HFF-Myc (cell line): ENCODE results near the gene TSKU.

Experiments used
- DNase-seq: peaks from one replicate; pipeline ENCODE4 v3.0.0-alpha.2; 2011; ENCODE audit warnings: low read depth; ENCODE audit errors: extremely low read depth
- H3K4me3 ChIP-seq: replicated peaks from 2 replicates; pipeline ENCODE4 v1.5.1; 2011; ENCODE audit warnings: low read depth, mild to moderate bottlenecking, control low read depth, low read length
- TF ChIP-seq, protein P1 (sequence below): IDR thresholded peaks from 2 replicates; pipeline ENCODE4 v1.5.1; 2012; ENCODE audit warnings: mild to moderate bottlenecking, low read depth, low read length, control low read depth; ENCODE audit errors: missing control alignments

TSKU gene

DNA sequence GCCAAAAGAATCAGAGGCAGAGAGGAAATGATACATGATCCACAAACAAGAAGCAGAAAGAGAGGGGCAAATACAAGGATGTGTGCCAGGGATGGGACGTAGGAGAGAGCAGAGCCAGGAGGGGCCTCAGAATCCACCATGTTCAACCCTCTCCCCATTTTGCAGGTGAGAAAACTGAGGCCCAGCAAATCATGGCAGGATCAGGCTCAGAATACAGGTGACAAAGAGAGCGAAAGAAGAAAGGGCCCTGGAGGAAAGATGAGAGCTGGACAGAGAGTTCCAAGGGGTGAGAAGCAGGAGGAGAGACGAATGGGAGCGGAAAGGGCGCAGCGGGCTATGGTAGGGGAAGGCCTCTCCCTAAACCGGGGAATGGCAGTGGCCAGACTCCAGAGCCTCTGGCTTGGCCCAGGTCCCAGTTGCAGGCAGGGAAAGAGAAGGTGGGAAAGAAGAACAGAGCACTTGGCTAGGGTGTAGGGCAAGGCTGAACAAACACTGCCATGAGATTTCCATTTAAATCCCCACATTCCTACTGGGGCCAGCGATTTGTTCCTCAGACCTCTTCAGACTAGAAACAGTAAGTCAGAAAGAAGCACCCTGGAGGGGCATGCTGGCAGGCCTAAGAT, 44.4 kb upstream of the TSKU start:
- no peak overlapping the region for H3K4me3 ChIP-seq
- no peak for DNase-seq
- TF ChIP-seq, protein P1, sequence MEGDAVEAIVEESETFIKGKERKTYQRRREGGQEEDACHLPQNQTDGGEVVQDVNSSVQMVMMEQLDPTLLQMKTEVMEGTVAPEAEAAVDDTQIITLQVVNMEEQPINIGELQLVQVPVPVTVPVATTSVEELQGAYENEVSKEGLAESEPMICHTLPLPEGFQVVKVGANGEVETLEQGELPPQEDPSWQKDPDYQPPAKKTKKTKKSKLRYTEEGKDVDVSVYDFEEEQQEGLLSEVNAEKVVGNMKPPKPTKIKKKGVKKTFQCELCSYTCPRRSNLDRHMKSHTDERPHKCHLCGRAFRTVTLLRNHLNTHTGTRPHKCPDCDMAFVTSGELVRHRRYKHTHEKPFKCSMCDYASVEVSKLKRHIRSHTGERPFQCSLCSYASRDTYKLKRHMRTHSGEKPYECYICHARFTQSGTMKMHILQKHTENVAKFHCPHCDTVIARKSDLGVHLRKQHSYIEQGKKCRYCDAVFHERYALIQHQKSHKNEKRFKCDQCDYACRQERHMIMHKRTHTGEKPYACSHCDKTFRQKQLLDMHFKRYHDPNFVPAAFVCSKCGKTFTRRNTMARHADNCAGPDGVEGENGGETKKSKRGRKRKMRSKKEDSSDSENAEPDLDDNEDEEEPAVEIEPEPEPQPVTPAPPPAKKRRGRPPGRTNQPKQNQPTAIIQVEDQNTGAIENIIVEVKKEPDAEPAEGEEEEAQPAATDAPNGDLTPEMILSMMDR: no peak

DNA sequence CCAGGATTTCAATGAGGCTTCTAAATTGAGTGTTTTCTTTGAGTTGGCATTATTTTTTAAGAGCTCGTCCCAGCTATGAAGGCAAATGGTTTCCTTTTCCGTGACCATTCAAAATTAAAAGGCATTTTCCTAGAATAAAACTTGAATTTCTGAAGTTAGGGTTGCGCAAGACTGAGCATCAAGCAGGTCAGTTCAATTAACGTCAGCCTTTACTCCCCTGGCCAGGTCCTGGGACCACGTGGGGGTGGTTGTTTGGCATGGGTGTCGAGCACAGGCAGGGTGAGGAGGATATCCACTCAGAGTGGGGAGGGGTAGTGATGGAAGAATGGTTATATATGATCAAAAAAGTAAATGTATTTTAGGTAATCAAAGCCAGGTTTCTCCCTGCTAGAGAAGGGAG, 43.4 kb upstream of the TSKU start:
- TF ChIP-seq, protein P1: no peak
- H3K4me3 ChIP-seq: no peak overlapping the region
- no peak for DNase-seq

DNA sequence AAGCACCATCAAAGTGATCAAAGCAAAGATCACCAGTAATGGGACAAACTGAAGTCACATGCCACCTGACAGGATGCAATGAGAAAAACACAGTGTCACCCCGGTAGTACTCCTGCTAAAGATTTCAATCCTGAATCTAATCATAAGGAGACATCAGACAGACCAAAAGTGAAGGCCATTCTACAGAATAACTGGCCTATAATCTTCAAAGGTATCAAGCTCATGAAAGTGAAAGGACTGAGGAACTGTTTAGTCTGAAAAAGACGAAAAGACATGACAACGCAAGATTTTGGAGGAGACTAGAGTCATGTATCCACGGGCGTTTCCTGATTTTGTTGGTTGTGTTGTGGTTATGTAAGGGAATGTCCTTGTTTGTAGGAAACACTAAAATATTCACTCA, 42.4 kb upstream of the TSKU start:
- TF ChIP-seq, protein P1: no peak
- DNase-seq: no peak
- no peak overlapping the region for H3K4me3 ChIP-seq

DNA sequence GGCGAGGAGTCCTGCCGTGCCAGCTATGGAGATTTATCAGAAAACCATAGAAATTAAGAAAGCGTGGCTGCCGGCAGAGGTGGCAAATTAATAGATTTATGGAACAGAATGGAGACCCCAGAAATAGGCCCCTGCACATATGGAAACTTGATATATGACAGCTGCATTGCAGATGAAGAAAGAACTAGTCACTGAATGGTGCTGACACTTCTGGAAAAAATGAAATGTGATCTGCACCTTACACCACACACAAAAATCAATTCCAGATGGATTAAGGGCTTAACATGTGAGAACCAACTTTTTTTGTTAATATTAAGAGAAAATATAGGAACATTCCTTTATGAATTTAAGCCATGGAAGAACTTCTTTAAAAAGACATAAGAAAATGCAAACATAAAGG, 40.3 kb upstream of the TSKU start:
- no peak overlapping the region for H3K4me3 ChIP-seq
- DNase-seq: peak; percentile 63
- TF ChIP-seq, protein P1: no peak

DNA sequence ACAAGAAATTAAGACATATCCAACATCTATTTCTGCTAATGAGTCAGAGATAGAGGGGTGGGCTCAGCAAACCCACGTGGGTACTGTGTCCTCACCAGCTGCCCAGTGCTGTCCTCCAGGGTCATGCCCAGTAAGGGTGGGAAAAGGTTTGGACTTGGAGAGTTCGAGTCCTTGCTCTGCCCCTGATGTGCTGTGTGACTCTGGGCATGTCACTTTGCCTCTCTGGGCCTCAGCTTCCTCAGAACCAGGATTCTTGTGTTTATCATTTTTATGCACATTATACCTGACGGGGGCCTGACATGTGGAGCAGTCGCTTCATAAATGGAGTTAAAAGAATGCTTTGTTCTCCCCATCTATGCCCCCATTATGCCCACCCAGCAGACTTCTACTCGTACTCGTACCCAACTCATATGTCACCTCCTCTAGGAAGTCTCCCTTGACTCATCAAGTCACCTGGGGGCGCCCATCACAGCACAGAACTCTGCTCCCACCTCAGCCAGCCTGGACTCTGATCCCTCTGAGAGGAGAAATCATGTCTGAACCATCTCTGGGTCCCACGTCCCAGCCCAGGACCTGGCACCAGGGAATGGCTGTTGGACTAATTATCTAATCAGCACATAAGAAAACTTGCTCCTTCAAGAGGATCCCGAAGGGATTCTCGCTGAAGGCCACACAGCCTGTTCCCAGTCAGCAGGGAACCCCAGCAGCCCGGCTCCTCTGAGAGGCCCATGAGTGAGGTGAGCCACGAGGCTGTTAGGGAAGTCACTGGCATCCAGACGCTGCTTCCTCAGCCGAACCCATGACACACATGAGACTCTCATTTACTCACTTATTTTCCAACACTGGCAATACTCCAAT, 38.7 kb upstream of the TSKU start:
- TF ChIP-seq, protein P1: no peak
- no peak overlapping the region for H3K4me3 ChIP-seq
- DNase-seq: no peak

DNA sequence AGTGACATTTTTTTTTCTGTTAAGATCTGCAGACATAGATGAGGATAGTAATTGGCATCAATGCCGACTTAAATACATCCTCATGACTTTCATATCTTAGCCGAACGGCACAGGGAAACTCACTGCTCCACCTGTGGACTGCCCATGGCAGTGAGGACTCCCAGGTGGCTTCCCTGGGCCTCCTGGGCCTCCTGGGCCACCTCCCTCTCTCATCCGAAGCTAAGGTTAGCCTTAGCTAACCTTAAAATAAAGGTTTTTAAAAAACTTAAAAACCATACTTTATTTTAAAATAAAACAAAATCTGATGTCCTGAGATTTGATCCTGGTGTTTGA, 38.1 kb upstream of the TSKU start:
- TF ChIP-seq, protein P1: no peak
- no peak for DNase-seq
- no peak overlapping the region for H3K4me3 ChIP-seq
